Transverse colon (tissue), 4 donors: Measurements from ENCODE around the gene HIGD2B.
"Not testable (repeated sequence)": the region's sequence is repeated elsewhere in the genome, so short reads cannot be mapped to it uniquely, and the experiment has no call there.

Source experiments
- EP300 ChIP-seq: sonication (generic); formaldehyde crosslinking; IDR thresholded peaks from one replicate; pipeline ENCODE4 v1.6.1; 2017; ENCODE audit warnings: antibody characterized with exemption, low read depth
- POLR2A ChIP-seq: fragments of 450-650 bp; IDR thresholded peaks from one replicate; pipeline ENCODE4 v1.6.1; 2016; ENCODE audit warnings: antibody characterized with exemption, mild to moderate bottlenecking, moderate library complexity
- POLR2AphosphoS5 ChIP-seq, 3 donors: sonication (generic); formaldehyde crosslinking; IDR thresholded peaks; one replicate each; pipeline ENCODE4 v1.6.1; 2016; ENCODE audit warnings: antibody characterized with exemption in 3 of 3
- TF ChIP-seq, protein P1 (sequence below), 5 experiments: fragments of 200-600 bp in 3 of 5; fragments of 450-650 bp in 2 of 5; sonication (generic) in 3 of 5; IDR thresholded peaks; 1 replicate in 2 of 5; 2 replicates in 3 of 5; pipeline ENCODE4 v1.5.1; 2016 to 2017; ENCODE audit warnings: antibody characterized with exemption in 5 of 5, inconsistent platforms in 3 of 5, mild to moderate bottlenecking in 2 of 5, moderate library complexity in 1 of 5

DNA sequence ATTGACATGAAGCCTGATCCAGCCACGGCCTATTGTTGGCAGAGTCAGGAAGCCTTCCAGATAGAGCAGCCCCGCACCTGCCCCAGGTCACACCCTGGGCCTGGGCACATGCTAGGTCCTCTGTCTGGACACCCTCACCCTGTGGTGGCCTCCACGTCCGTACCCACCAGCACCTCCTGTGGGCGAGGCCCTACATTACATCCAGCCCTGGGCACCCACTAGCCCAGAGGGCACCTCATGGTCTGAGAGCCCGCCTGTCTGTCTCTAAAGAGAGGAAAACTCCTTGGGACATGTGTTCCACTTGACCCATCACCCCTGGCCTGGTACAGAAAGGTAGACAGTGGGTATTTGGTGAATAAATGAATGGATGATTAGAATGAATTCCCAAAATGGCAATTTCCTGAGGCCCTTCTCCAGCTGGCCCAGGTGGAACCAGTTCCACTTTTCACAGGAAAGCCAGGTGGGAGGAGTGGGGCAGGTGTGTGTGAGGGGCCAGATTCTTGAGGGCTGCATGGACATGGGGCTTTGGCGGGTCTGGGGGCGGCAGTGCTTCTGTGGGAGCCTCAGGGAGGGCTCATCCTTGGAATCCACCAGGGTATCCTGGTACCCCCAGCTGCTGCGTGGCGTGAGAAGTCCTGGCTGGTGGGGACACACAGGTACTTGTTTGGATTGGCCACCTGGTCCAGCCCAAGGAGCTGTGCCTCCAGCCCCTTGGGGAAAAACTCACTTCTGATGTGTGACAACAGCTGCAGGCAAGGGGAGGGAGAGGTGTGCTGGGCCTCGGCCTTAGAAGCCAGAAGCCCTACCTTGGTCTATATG, 57.5 kb downstream of the HIGD2B start:
- TF ChIP-seq POLR2A; EP300; POLR2AphosphoS5 (IDR thresholded peaks at IDR 0.05): not testable (repeated sequence)
- TF ChIP-seq, protein P1, sequence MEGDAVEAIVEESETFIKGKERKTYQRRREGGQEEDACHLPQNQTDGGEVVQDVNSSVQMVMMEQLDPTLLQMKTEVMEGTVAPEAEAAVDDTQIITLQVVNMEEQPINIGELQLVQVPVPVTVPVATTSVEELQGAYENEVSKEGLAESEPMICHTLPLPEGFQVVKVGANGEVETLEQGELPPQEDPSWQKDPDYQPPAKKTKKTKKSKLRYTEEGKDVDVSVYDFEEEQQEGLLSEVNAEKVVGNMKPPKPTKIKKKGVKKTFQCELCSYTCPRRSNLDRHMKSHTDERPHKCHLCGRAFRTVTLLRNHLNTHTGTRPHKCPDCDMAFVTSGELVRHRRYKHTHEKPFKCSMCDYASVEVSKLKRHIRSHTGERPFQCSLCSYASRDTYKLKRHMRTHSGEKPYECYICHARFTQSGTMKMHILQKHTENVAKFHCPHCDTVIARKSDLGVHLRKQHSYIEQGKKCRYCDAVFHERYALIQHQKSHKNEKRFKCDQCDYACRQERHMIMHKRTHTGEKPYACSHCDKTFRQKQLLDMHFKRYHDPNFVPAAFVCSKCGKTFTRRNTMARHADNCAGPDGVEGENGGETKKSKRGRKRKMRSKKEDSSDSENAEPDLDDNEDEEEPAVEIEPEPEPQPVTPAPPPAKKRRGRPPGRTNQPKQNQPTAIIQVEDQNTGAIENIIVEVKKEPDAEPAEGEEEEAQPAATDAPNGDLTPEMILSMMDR (IDR thresholded peaks at IDR 0.05), result peak in 1 of 5 experiments; percentile 4
